ENCODE measurements around the gene GMEB2. TPM values are rescaled to one million over a fixed set of nuclear protein-coding genes. Genes with fewer than 3 reads are reported as not detected.

Gene GMEB2
- total RNA-seq, 1 donor from 2014 or later, result 16.1 TPM

GRCh38 chr20:63628246-63628975, 1.5 kb upstream of the GMEB2 start:
- Mint-ChIP-seq H3K27me3 (ENCODE audit: low read depth) (no peaks in the 10 kb centered on the region), H3K4me1 (peaks cover 13% of the 10 kb centered on the region), H3K4me3 (peak overlapping the region; percentile 76), H3K36me3 (peaks cover 2% of the 10 kb centered on the region), H3K9me3 (no peaks in the 10 kb centered on the region), H3K27ac (peak overlapping the region; percentile 87)
- DNase-seq (ENCODE audit: low spot score in 2 of 2, unreplicated experiment in 2 of 2), result no peak
- TF ChIP-seq CTCF (IDR thresholded peaks at IDR 0.05; ENCODE audit: unreplicated experiment), result no peak

- H3K4me3 Mint-ChIP-seq, result peak overlapping the region; percentile 76
- peaks cover 2% of the 10 kb centered on the region for H3K36me3 Mint-ChIP-seq
- TF ChIP-seq CTCF (IDR thresholded peaks at IDR 0.05; ENCODE audit: unreplicated experiment), result no peak
- H3K4me1 Mint-ChIP-seq, result peaks cover 13% of the 10 kb centered on the region
- no peak for DNase-seq (ENCODE audit: low spot score in 2 of 2, unreplicated experiment in 2 of 2)
- no peaks in the 10 kb centered on the region for H3K9me3 Mint-ChIP-seq
- H3K27ac Mint-ChIP-seq, result peak overlapping the region; percentile 87
- no peaks in the 10 kb centered on the region for H3K27me3 Mint-ChIP-seq (ENCODE audit: low read depth)
Measured at GRCh38 chr20:63627751-63628245, 897 bp upstream of the GMEB2 start.

- DNase-seq (ENCODE audit: low spot score in 2 of 2, unreplicated experiment in 2 of 2), result peak in 1 of 2 experiments; percentile 97
- no peaks in the 10 kb centered on the region for H3K27me3 Mint-ChIP-seq (ENCODE audit: low read depth)
- TF ChIP-seq CTCF (IDR thresholded peaks at IDR 0.05; ENCODE audit: unreplicated experiment), result no peak
- H3K27ac Mint-ChIP-seq, result peak overlapping the region; percentile 64
- H3K4me1 Mint-ChIP-seq, result peaks cover 13% of the 10 kb centered on the region
- H3K4me3 Mint-ChIP-seq, result peak overlapping the region; percentile 76
- H3K9me3 Mint-ChIP-seq, result no peaks in the 10 kb centered on the region
- peaks cover 2% of the 10 kb centered on the region for H3K36me3 Mint-ChIP-seq
Measured at GRCh38 chr20:63627129-63627750, 339 bp upstream of the GMEB2 start.

GRCh38 chr20:63625771-63626423, 1.0 kb downstream of the GMEB2 start:
- peak overlapping the region; percentile 93 for H3K27ac Mint-ChIP-seq
- peaks cover 13% of the 10 kb centered on the region for H3K4me1 Mint-ChIP-seq
- DNase-seq (ENCODE audit: low spot score in 2 of 2, unreplicated experiment in 2 of 2), result no peak
- peak overlapping the region; percentile 69 for H3K4me3 Mint-ChIP-seq
- peaks cover 2% of the 10 kb centered on the region for H3K36me3 Mint-ChIP-seq
- no peaks in the 10 kb centered on the region for H3K9me3 Mint-ChIP-seq
- H3K27me3 Mint-ChIP-seq (ENCODE audit: low read depth), result no peaks in the 10 kb centered on the region
- no peak for TF ChIP-seq CTCF (IDR thresholded peaks at IDR 0.05; ENCODE audit: unreplicated experiment)

GRCh38 chr20:63624486-63624885, 2.4 kb downstream of the GMEB2 start:
- Mint-ChIP-seq H3K27ac (no peak overlapping the region), H3K9me3 (no peaks in the 10 kb centered on the region), H3K27me3 (ENCODE audit: low read depth) (no peaks in the 10 kb centered on the region), H3K4me3 (no peak overlapping the region), H3K4me1 (peaks cover 13% of the 10 kb centered on the region), H3K36me3 (peaks cover 2% of the 10 kb centered on the region)
- TF ChIP-seq CTCF (IDR thresholded peaks at IDR 0.05; ENCODE audit: unreplicated experiment), result no peak
- no peak for DNase-seq (ENCODE audit: low spot score in 2 of 2, unreplicated experiment in 2 of 2)
